ENCODE measurements around the gene MAGI3.

MAGI3 gene

GRCh38 chr1:113617438-113618141, 227.3 kb downstream of the MAGI3 start:
- Histone ChIP-seq H3K4me3 (ENCODE audit: low read length) (no peak overlapping the region), H3K9me3 (ENCODE audit: insufficient read depth, low read length) (no peaks in the 10 kb centered on the region), H3K9ac (ENCODE audit: low read length) (no peak overlapping the region), H3K27me3 (ENCODE audit: low read depth, low read length) (no peaks in the 10 kb centered on the region), H3K4me2 (ENCODE audit: low read length) (no peak overlapping the region), H3K4me1 (ENCODE audit: low read length) (no peaks in the 10 kb centered on the region), H4K20me1 (ENCODE audit: insufficient read depth, low read length) (no peaks in the 10 kb centered on the region), H3K79me2 (ENCODE audit: low read length) (no peaks in the 10 kb centered on the region), H3K27ac (ENCODE audit: low read length) (no peak overlapping the region), H2AFZ (ENCODE audit: low read depth, low read length) (no peak overlapping the region), H3K36me3 (replicated peaks; ENCODE audit: low read depth, low read length) (no peaks in the 10 kb centered on the region)
- TF ChIP-seq EZH2phosphoT487 (IDR thresholded peaks at IDR 0.05; ENCODE audit: low read depth) (no peak), CTCF (IDR thresholded peaks at IDR 0.05; ENCODE audit: low read depth, low read length) (no peak)

- no peaks in the 10 kb centered on the region for H3K79me2 ChIP-seq (ENCODE audit: low read length)
- no peaks in the 10 kb centered on the region for H3K36me3 ChIP-seq (replicated peaks; ENCODE audit: low read depth, low read length)
- H3K9ac ChIP-seq (ENCODE audit: low read length): no peak overlapping the region
- no peak overlapping the region for H3K4me3 ChIP-seq (ENCODE audit: low read length)
- H3K27ac ChIP-seq (ENCODE audit: low read length): no peak overlapping the region
- no peaks in the 10 kb centered on the region for H3K4me1 ChIP-seq (ENCODE audit: low read length)
- no peak overlapping the region for H2AFZ ChIP-seq (ENCODE audit: low read depth, low read length)
- TF ChIP-seq EZH2phosphoT487 (IDR thresholded peaks at IDR 0.05; ENCODE audit: low read depth): no peak
- TF ChIP-seq CTCF (IDR thresholded peaks at IDR 0.05; ENCODE audit: low read depth, low read length): no peak
- H4K20me1 ChIP-seq (ENCODE audit: insufficient read depth, low read length): no peaks in the 10 kb centered on the region
- no peaks in the 10 kb centered on the region for H3K27me3 ChIP-seq (ENCODE audit: low read depth, low read length)
- H3K9me3 ChIP-seq (ENCODE audit: insufficient read depth, low read length): no peaks in the 10 kb centered on the region; the same call in 1 of the 2 replicates
- H3K4me2 ChIP-seq (ENCODE audit: low read length): no peak overlapping the region
Observed at GRCh38 chr1:113628997-113629396, 238.7 kb downstream of the MAGI3 start.

- H3K27ac ChIP-seq (ENCODE audit: low read length): no peak overlapping the region
- H3K4me2 ChIP-seq (ENCODE audit: low read length): no peak overlapping the region
- H3K4me1 ChIP-seq (ENCODE audit: low read length): no peaks in the 10 kb centered on the region
- no peaks in the 10 kb centered on the region for H3K27me3 ChIP-seq (ENCODE audit: low read depth, low read length)
- H3K4me3 ChIP-seq (ENCODE audit: low read length): no peak overlapping the region
- no peaks in the 10 kb centered on the region for H4K20me1 ChIP-seq (ENCODE audit: insufficient read depth, low read length)
- no peaks in the 10 kb centered on the region for H3K79me2 ChIP-seq (ENCODE audit: low read length)
- no peak overlapping the region for H2AFZ ChIP-seq (ENCODE audit: low read depth, low read length)
- no peaks in the 10 kb centered on the region for H3K36me3 ChIP-seq (replicated peaks; ENCODE audit: low read depth, low read length)
- TF ChIP-seq EZH2phosphoT487 (IDR thresholded peaks at IDR 0.05; ENCODE audit: low read depth): no peak
- no peak for TF ChIP-seq CTCF (IDR thresholded peaks at IDR 0.05; ENCODE audit: low read depth, low read length)
- no peaks in the 10 kb centered on the region; the same call in 1 of the 2 replicates for H3K9me3 ChIP-seq (ENCODE audit: insufficient read depth, low read length)
- H3K9ac ChIP-seq (ENCODE audit: low read length): no peak overlapping the region
Observed at GRCh38 chr1:113630340-113631327, 240.3 kb downstream of the MAGI3 start.

- H3K36me3 ChIP-seq (replicated peaks; ENCODE audit: low read depth, low read length): no peaks in the 10 kb centered on the region
- TF ChIP-seq EZH2phosphoT487 (IDR thresholded peaks at IDR 0.05; ENCODE audit: low read depth): no peak
- TF ChIP-seq CTCF (IDR thresholded peaks at IDR 0.05; ENCODE audit: low read depth, low read length): no peak
- no peaks in the 10 kb centered on the region for H4K20me1 ChIP-seq (ENCODE audit: insufficient read depth, low read length)
- no peaks in the 10 kb centered on the region for H3K79me2 ChIP-seq (ENCODE audit: low read length)
- H3K4me3 ChIP-seq (ENCODE audit: low read length): no peak overlapping the region
- H3K27ac ChIP-seq (ENCODE audit: low read length): no peak overlapping the region
- H3K4me1 ChIP-seq (ENCODE audit: low read length): no peaks in the 10 kb centered on the region
- no peaks in the 10 kb centered on the region for H3K27me3 ChIP-seq (ENCODE audit: low read depth, low read length)
- H2AFZ ChIP-seq (ENCODE audit: low read depth, low read length): no peak overlapping the region
- H3K9me3 ChIP-seq (ENCODE audit: insufficient read depth, low read length): no peaks in the 10 kb centered on the region
- H3K4me2 ChIP-seq (ENCODE audit: low read length): no peak overlapping the region
- H3K9ac ChIP-seq (ENCODE audit: low read length): no peak overlapping the region
Observed at GRCh38 chr1:113641396-113641795, 251.1 kb downstream of the MAGI3 start.

Data from OCI-LY3 (cell line).